PC-9 (cell line): ENCODE data around the gene TRAFD1.

ENCODE experiments used
- CTCF ChIP-seq: fragments of 200-600 bp; sonication (generic); conservative IDR thresholded peaks from 2 replicates; pipeline ENCODE4 v1.6.1; 2017; ENCODE audit warnings: mixed run types, antibody characterized with exemption, mild to moderate bottlenecking, moderate library complexity
- EZH2 ChIP-seq: fragments of 200-600 bp; sonication (generic); IDR thresholded peaks from 2 replicates; pipeline ENCODE4 v1.8.0; 2017; ENCODE audit warnings: antibody characterized with exemption, low read depth

DNA sequence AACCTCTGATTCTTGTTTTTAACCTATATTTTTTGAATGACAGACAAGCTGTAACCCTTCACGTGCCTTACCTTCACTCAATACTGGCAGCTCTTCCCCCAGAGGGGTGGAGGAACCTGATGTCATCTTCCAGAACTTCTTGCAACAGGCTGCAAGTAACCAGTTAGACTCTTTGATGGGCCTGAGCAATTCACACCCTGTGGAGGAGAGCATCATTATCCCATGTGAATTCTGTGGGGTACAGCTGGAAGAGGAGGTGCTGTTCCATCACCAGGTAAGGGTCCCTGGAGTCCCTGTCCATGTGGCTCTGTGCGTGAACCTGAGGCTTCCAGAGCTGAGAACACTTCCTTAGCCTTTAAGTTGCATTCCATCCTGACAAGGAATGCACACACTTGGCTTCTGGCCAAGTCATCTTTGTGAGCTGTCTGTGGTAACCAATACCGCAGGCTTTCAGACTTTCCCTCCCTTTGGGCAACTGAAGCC is 22.7 kb downstream of the TRAFD1 start:
- no peak for TF ChIP-seq CTCF
- no peak for TF ChIP-seq EZH2
